WTC11 (cell line): Measurements from ENCODE around the gene SEMA6D.

Experiments
- AFF4 ChIP-seq: sonication (generic); formaldehyde crosslinking; IDR thresholded peaks from 2 replicates; pipeline ENCODE4 v1.8.1; 2023; ENCODE audit warnings: mild to moderate bottlenecking, missing genetic modification reagents, borderline replicate concordance
- ARID4B ChIP-seq: sonication (generic); formaldehyde crosslinking; IDR thresholded peaks from 2 replicates; pipeline ENCODE4 v1.8.0; 2023; ENCODE audit warnings: missing genetic modification reagents, mild to moderate bottlenecking, borderline replicate concordance
- ATF3 ChIP-seq: sonication (generic); formaldehyde crosslinking; conservative IDR thresholded peaks from 2 replicates; pipeline ENCODE4 v1.8.1; 2022; ENCODE audit warnings: mild to moderate bottlenecking, missing genetic modification reagents
- ATF6 ChIP-seq: sonication (generic); formaldehyde crosslinking; IDR thresholded peaks from 2 replicates; pipeline ENCODE4 v1.8.1; 2023; ENCODE audit warnings: mild to moderate bottlenecking, missing genetic modification reagents
- CTCF ChIP-seq: fragments of 200-600 bp; IDR thresholded peaks from 2 replicates; pipeline ENCODE4 v1.8.0; 2022; ENCODE audit warnings: antibody characterized with exemption
- ESRRA ChIP-seq: sonication (generic); formaldehyde crosslinking; IDR thresholded peaks from 2 replicates; pipeline ENCODE4 v1.8.1; 2022; ENCODE audit warnings: mild to moderate bottlenecking, missing genetic modification reagents, borderline replicate concordance
- FOXJ3 ChIP-seq: sonication (generic); formaldehyde crosslinking; IDR thresholded peaks from 2 replicates; pipeline ENCODE4 v1.9.0; 2021; ENCODE audit warnings: missing genetic modification reagents, mild to moderate bottlenecking, borderline replicate concordance
- TCF7 ChIP-seq: sonication (generic); formaldehyde crosslinking; IDR thresholded peaks from 2 replicates; pipeline ENCODE4 v1.8.0; 2022; ENCODE audit warnings: mild to moderate bottlenecking, low read depth, missing genetic modification reagents, moderate library complexity
- ZNF263 ChIP-seq: sonication (generic); formaldehyde crosslinking; IDR thresholded peaks from 2 replicates; pipeline ENCODE4 v1.8.1; 2022; ENCODE audit warnings: low read depth, mild to moderate bottlenecking, moderate library complexity, missing genetic modification reagents
- ZNF423 ChIP-seq: fragments of 250-450 bp; sonication (Bioruptor Pico); IDR thresholded peaks from 2 replicates; pipeline ENCODE4 v2.1.2; 2022; ENCODE audit warnings: mild to moderate bottlenecking, moderate library complexity
- TF ChIP-seq, protein P1 (sequence below): sonication (generic); formaldehyde crosslinking; IDR thresholded peaks from 2 replicates; pipeline ENCODE4 v1.8.0; 2023; ENCODE audit warnings: missing genetic modification reagents
- TF ChIP-seq, protein P2 (sequence below): sonication (generic); formaldehyde crosslinking; IDR thresholded peaks from 2 replicates; pipeline ENCODE4 v1.8.1; 2022; ENCODE audit warnings: missing genetic modification reagents, borderline replicate concordance
- TF ChIP-seq, protein P3 (sequence below): sonication (generic); formaldehyde crosslinking; IDR thresholded peaks from 2 replicates; pipeline ENCODE4 v1.8.1; 2022; ENCODE audit warnings: low read depth, missing genetic modification reagents, borderline replicate concordance

DNA sequence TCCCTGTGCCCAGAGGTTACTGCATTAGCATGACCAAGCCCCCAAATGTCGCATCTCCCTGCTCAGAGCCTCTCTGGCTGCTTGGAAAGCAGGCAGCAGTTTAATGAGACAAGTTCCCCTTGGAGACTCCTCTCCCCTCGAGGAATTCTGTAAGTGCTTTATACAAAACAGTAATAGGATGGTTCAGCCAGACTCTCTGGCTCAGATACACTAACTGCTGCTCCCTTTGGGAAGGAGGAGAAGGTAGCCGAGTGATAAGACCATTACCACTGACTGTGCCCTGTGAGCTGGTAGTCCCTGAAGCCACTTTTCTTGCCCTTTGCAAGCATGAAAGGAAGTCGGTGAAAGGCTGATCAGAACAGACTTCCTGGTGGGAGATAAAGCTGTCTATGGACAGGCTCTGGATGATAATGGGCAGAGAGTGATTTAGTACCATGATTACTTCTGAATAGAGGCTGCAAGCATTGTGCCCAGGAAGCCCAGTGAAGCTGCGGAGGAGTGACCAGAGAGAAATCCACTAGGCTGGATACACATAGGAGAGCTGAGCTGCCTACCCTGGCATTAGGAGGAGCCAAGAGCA lies 100.8 kb downstream of the SEMA6D start:
- TF ChIP-seq ESRRA, result no peak
- no peak for TF ChIP-seq FOXJ3 (CRISPR knock-in tag)
- no peak for TF ChIP-seq AFF4 (CRISPR knock-in tag)
- TF ChIP-seq ATF6 (CRISPR knock-in tag), result no peak
- TF ChIP-seq, protein P1, sequence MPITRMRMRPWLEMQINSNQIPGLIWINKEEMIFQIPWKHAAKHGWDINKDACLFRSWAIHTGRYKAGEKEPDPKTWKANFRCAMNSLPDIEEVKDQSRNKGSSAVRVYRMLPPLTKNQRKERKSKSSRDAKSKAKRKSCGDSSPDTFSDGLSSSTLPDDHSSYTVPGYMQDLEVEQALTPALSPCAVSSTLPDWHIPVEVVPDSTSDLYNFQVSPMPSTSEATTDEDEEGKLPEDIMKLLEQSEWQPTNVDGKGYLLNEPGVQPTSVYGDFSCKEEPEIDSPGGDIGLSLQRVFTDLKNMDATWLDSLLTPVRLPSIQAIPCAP (CRISPR knock-in tag), result no peak
- TF ChIP-seq CTCF, result no peak
- TF ChIP-seq ZNF263 (CRISPR knock-in tag), result no peak
- TF ChIP-seq, protein P2, sequence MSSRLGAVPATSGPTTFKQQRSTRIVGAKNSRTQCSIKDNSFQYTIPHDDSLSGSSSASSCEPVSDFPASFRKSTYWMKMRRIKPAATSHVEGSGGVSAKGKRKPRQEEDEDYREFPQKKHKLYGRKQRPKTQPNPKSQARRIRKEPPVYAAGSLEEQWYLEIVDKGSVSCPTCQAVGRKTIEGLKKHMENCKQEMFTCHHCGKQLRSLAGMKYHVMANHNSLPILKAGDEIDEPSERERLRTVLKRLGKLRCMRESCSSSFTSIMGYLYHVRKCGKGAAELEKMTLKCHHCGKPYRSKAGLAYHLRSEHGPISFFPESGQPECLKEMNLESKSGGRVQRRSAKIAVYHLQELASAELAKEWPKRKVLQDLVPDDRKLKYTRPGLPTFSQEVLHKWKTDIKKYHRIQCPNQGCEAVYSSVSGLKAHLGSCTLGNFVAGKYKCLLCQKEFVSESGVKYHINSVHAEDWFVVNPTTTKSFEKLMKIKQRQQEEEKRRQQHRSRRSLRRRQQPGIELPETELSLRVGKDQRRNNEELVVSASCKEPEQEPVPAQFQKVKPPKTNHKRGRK (CRISPR knock-in tag), result no peak
- TF ChIP-seq ARID4B, result no peak
- TF ChIP-seq ZNF423 (CRISPR knock-in tag), result no peak
- TF ChIP-seq, protein P3, sequence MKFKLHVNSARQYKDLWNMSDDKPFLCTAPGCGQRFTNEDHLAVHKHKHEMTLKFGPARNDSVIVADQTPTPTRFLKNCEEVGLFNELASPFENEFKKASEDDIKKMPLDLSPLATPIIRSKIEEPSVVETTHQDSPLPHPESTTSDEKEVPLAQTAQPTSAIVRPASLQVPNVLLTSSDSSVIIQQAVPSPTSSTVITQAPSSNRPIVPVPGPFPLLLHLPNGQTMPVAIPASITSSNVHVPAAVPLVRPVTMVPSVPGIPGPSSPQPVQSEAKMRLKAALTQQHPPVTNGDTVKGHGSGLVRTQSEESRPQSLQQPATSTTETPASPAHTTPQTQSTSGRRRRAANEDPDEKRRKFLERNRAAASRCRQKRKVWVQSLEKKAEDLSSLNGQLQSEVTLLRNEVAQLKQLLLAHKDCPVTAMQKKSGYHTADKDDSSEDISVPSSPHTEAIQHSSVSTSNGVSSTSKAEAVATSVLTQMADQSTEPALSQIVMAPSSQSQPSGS (CRISPR knock-in tag), result no peak
- TF ChIP-seq TCF7 (CRISPR knock-in tag), result no peak
- no peak for TF ChIP-seq ATF3 (CRISPR knock-in tag)
